GM19023 (cell line): Measurements from ENCODE around the gene PHF21B.
A peak's percentile ranks its signal among the peaks of the same experiment; 100 is the strongest.
"Not testable (repeated sequence)": the region's sequence is repeated elsewhere in the genome, so short reads cannot be mapped to it uniquely, and the experiment has no call there.

Experiments used
- ATAC-seq: cut with Tn5 transposase; IDR thresholded peaks from one replicate; pipeline ENCODE4 v1.9.1; 2021; ENCODE audit warnings: mild to moderate bottlenecking, moderate library complexity; ENCODE audit not compliant: unreplicated experiment

Gene PHF21B

GRCh38 chr22:44963832-44964721, 45.7 kb downstream of the PHF21B start:
- no peak for ATAC-seq

GRCh38 chr22:44962741-44963454, 46.9 kb downstream of the PHF21B start:
- ATAC-seq, result no peak

GRCh38 chr22:44961682-44962081, 48.1 kb downstream of the PHF21B start:
- not testable (repeated sequence) for ATAC-seq

- ATAC-seq, result no peak
These were observed 52.7 kb downstream of the PHF21B start for GRCh38 chr22:44956840-44957767.

GRCh38 chr22:44955102-44955501, 54.7 kb downstream of the PHF21B start:
- peak; percentile 61 for ATAC-seq

- no peak for ATAC-seq
These were observed 55.7 kb downstream of the PHF21B start for GRCh38 chr22:44954149-44954548.

GRCh38 chr22:44952863-44953746, 56.7 kb downstream of the PHF21B start:
- ATAC-seq, result no peak

GRCh38 chr22:44951510-44951816, 58.3 kb downstream of the PHF21B start:
- ATAC-seq, result no peak

GRCh38 chr22:44950806-44951509, 58.8 kb downstream of the PHF21B start:
- no peak for ATAC-seq

GRCh38 chr22:44947846-44948245, 62.0 kb downstream of the PHF21B start:
- no peak for ATAC-seq

- no peak for ATAC-seq
These were observed 62.8 kb downstream of the PHF21B start for GRCh38 chr22:44947049-44947448.

- ATAC-seq, result no peak
These were observed 64.8 kb downstream of the PHF21B start for GRCh38 chr22:44944883-44945601.

- no peak for ATAC-seq
These were observed 66.0 kb downstream of the PHF21B start for GRCh38 chr22:44943701-44944324.

GRCh38 chr22:44942979-44943700, 66.7 kb downstream of the PHF21B start:
- no peak for ATAC-seq

GRCh38 chr22:44942056-44942455, 67.7 kb downstream of the PHF21B start:
- no peak for ATAC-seq

GRCh38 chr22:44941207-44941606, 68.6 kb downstream of the PHF21B start:
- ATAC-seq, result no peak

GRCh38 chr22:44940130-44940529, 69.7 kb downstream of the PHF21B start:
- ATAC-seq, result no peak

- ATAC-seq, result no peak
These were observed 70.4 kb downstream of the PHF21B start for GRCh38 chr22:44939451-44939850.
